ENCODE data around the gene LGR6.

Gene LGR6

DNA sequence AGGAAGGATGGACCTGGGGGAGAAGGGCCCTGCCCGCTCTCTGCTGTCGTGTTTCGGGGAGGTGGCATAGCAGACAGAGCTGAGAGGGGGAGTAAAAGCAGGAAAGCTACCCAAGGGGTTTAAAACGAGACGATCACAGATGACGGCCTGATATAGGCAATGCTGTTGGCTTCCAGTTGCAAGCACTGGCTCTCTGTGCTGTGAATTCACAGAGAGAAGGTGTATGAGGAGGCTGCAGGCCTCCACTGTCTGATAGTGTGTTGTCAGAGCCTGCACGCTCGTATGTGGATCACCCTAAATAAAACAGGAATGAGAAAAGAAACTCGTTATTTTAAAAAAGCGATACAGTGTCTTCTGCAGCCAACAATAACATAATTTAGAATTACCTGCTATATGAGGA is 57.4 kb downstream of the LGR6 start:
- no peaks in the 10 kb centered on the region for H3F3A ChIP-seq (ENCODE audit: insufficient read depth, low read length)
- H3K4me1 ChIP-seq (ENCODE audit: low read length): 0 out of 2 replicates have a peak, but pooled peaks cover 4% of the 10 kb centered on the region
- TF ChIP-seq CTCF (IDR thresholded peaks at IDR 0.05; ENCODE audit: low read length) (no peak), EZH2phosphoT487 (IDR thresholded peaks at IDR 0.05; ENCODE audit: low read length) (no peak), EZH2 (optimal IDR thresholded peaks at IDR 0.05; ENCODE audit: low read depth, low read length) (no peak)
- H3K9ac ChIP-seq (ENCODE audit: low read length): no peak overlapping the region
- H3K79me2 ChIP-seq (ENCODE audit: low read length): no peaks in the 10 kb centered on the region
- DNase-seq: no peak
- no peaks in the 10 kb centered on the region for H4K20me1 ChIP-seq (ENCODE audit: insufficient read depth, low read length)
- H3K4me2 ChIP-seq (ENCODE audit: low read depth, low read length): no peak overlapping the region
- H3K27me3 ChIP-seq (replicated peaks; ENCODE audit: insufficient read depth, low read length): peaks cover 21% of the 10 kb centered on the region
- H2AFZ ChIP-seq (ENCODE audit: low read length): no peak overlapping the region
- no peaks in the 10 kb centered on the region for H3K36me3 ChIP-seq (replicated peaks; ENCODE audit: insufficient read depth, low read length)
- no peaks in the 10 kb centered on the region for H3K9me3 ChIP-seq (replicated peaks; ENCODE audit: insufficient read depth, low read length)
- no peaks in the 10 kb centered on the region for H3K9me2 ChIP-seq (replicated peaks; ENCODE audit: insufficient read depth, low read length)
- no peak overlapping the region for H3K27ac ChIP-seq (ENCODE audit: low read length)
- no peak overlapping the region for H3K4me3 ChIP-seq (ENCODE audit: low read length)

DNA sequence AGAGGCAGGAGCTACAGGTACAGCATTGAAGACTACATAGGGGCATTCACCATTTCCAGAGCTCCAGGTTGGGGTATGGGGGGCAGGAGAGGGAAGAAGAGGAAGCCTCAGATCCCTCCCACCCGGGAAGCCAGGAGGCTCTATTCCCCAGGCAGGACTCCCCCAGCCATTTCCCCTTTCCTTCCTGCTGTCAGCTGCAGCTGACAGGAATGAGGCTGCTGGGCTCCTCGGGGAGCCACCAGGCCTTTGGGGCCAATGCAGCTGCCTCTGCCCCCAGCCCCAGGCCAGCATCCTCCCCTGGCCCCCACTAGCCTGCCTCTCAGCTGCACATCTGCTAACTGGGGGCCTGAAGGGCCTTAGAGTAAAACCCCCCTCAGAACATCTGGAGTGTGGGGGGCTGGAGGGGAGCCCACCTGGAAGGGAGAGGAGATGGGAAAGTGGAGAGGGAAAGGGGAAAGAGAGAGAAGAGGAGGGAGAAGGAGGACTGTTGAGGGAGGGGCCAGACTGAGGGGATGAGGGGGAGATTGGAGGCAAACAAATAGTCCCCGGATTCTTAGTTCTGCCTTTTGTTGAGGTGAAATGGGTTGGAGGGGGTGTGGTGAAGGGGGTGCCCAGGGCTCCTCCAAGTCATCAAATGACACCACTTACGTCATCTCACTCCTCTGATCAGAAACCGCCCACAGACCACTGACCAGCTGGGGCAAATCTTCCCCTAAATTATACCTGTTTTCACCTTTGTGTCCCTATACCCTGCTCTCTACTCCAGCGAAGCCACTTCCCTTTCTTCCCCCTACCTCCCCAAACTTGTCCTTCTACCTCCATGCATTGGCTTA is 58.0 kb downstream of the LGR6 start:
- Histone ChIP-seq H3K36me3 (replicated peaks; ENCODE audit: insufficient read depth, low read length) (no peaks in the 10 kb centered on the region), H4K20me1 (ENCODE audit: insufficient read depth, low read length) (no peaks in the 10 kb centered on the region), H2AFZ (ENCODE audit: low read length) (no peak overlapping the region), H3F3A (ENCODE audit: insufficient read depth, low read length) (no peaks in the 10 kb centered on the region), H3K9ac (ENCODE audit: low read length) (no peak overlapping the region), H3K79me2 (ENCODE audit: low read length) (no peaks in the 10 kb centered on the region), H3K9me3 (replicated peaks; ENCODE audit: insufficient read depth, low read length) (no peaks in the 10 kb centered on the region), H3K4me1 (ENCODE audit: low read length) (0 out of 2 replicates have a peak, but pooled peaks cover 4% of the 10 kb centered on the region), H3K4me2 (ENCODE audit: low read depth, low read length) (no peak overlapping the region), H3K4me3 (ENCODE audit: low read length) (no peak overlapping the region), H3K27ac (ENCODE audit: low read length) (no peak overlapping the region), H3K27me3 (replicated peaks; ENCODE audit: insufficient read depth, low read length) (peaks cover 18% of the 10 kb centered on the region), H3K9me2 (replicated peaks; ENCODE audit: insufficient read depth, low read length) (no peaks in the 10 kb centered on the region)
- DNase-seq: no peak
- no peak for TF ChIP-seq EZH2 (optimal IDR thresholded peaks at IDR 0.05; ENCODE audit: low read depth, low read length)
- no peak for TF ChIP-seq EZH2phosphoT487 (IDR thresholded peaks at IDR 0.05; ENCODE audit: low read length)

DNA sequence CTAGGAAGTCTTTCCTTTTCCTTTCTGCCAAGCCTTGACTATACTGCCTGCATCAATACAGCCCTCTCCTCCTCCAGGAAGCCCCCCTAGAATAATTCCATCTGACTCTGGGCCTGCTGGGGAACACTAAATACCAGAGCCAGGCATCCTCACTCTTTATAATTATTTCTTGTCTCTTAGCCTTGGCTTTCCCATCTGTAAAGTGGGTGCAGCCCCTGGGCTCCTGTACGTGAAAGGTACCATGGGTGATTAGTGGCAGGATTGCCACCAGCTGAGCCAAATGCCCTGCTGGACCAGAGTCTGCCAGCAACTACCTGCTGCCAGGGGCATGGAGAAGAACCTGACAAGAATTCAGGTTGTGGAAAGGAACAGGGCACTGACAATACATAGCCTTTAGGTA is 58.7 kb downstream of the LGR6 start:
- no peak overlapping the region for H3K4me3 ChIP-seq (ENCODE audit: low read length)
- no peak for TF ChIP-seq EZH2 (optimal IDR thresholded peaks at IDR 0.05; ENCODE audit: low read depth, low read length)
- no peak for TF ChIP-seq CTCF (IDR thresholded peaks at IDR 0.05; ENCODE audit: low read length)
- no peak for TF ChIP-seq EZH2phosphoT487 (IDR thresholded peaks at IDR 0.05; ENCODE audit: low read length)
- no peak overlapping the region for H3K9ac ChIP-seq (ENCODE audit: low read length)
- no peak overlapping the region for H3K4me2 ChIP-seq (ENCODE audit: low read depth, low read length)
- no peaks in the 10 kb centered on the region for H3K9me2 ChIP-seq (replicated peaks; ENCODE audit: insufficient read depth, low read length)
- no peaks in the 10 kb centered on the region for H4K20me1 ChIP-seq (ENCODE audit: insufficient read depth, low read length)
- H3F3A ChIP-seq (ENCODE audit: insufficient read depth, low read length): no peaks in the 10 kb centered on the region
- no peaks in the 10 kb centered on the region for H3K9me3 ChIP-seq (replicated peaks; ENCODE audit: insufficient read depth, low read length)
- H3K27me3 ChIP-seq (replicated peaks; ENCODE audit: insufficient read depth, low read length): peaks cover 12% of the 10 kb centered on the region
- H3K36me3 ChIP-seq (replicated peaks; ENCODE audit: insufficient read depth, low read length): no peaks in the 10 kb centered on the region
- DNase-seq: no peak
- no peak overlapping the region for H2AFZ ChIP-seq (ENCODE audit: low read length)
- H3K79me2 ChIP-seq (ENCODE audit: low read length): no peaks in the 10 kb centered on the region
- 0 out of 2 replicates have a peak, but pooled peaks cover 4% of the 10 kb centered on the region for H3K4me1 ChIP-seq (ENCODE audit: low read length)
- H3K27ac ChIP-seq (ENCODE audit: low read length): no peak overlapping the region

All from MM.1S (cell line).